Tibial nerve (tissue), 4 donors: Measurements from ENCODE around the gene NDEL1. TPM values are rescaled to one million over a fixed set of nuclear protein-coding genes. Genes with fewer than 3 reads are reported as not detected.

Source experiments
- DNase-seq, 2 donors: peaks; one replicate each; pipeline ENCODE4 v3.0.0-alpha.2; 2019; ENCODE audit warnings: low spot score in 2 of 2
- H3K27ac ChIP-seq, 4 donors: fragments of 200-600 bp; sonication (generic) in 3 of 4; one replicate each; pipeline ENCODE4 v1.5.1; 2017 to 2019; ENCODE audit warnings: mild to moderate bottlenecking in 1 of 4
- H3K27me3 ChIP-seq, 2 donors: fragments of 200-600 bp; sonication (generic) in 1 of 2; one replicate each; pipeline versions ENCODE4 v1.5.1 to v1.6.0; 2017 to 2019
- H3K36me3 ChIP-seq, 3 donors: fragments of 200-600 bp; sonication (generic); one replicate each; pipeline ENCODE4 v1.5.1; 2018 to 2019
- H3K4me1 ChIP-seq, 4 donors: fragments of 200-600 bp; sonication (generic) in 3 of 4; one replicate each; pipeline ENCODE4 v1.5.1; 2017 to 2019
- H3K4me3 ChIP-seq, 4 donors: fragments of 200-600 bp; sonication (generic) in 3 of 4; one replicate each; pipeline ENCODE4 v1.5.1; 2017 to 2019; ENCODE audit warnings: mild to moderate bottlenecking in 1 of 4, moderate library complexity in 1 of 4
- H3K9me3 ChIP-seq, 4 donors: fragments of 200-600 bp; sonication (generic) in 3 of 4; one replicate each; pipeline ENCODE4 v1.5.1; 2017 to 2019
- CTCF ChIP-seq, 5 experiments: fragments of 200-600 bp in 3 of 5; fragments of 450-650 bp in 2 of 5; sonication (generic) in 3 of 5; IDR thresholded peaks; one replicate each; pipeline ENCODE4 v1.5.1; 2016 to 2019; ENCODE audit warnings: antibody characterized with exemption in 5 of 5, mild to moderate bottlenecking in 3 of 5, moderate library complexity in 2 of 5
- EP300 ChIP-seq, 2 donors: sonication (generic); formaldehyde crosslinking; IDR thresholded peaks; one replicate each; pipeline ENCODE4 v1.6.1; 2017; ENCODE audit warnings: antibody characterized with exemption in 2 of 2, mild to moderate bottlenecking in 1 of 2
- POLR2A ChIP-seq, 2 donors: fragments of 450-650 bp; IDR thresholded peaks; one replicate each; pipeline ENCODE4 v1.6.1; 2017; ENCODE audit warnings: antibody characterized with exemption in 2 of 2, mild to moderate bottlenecking in 2 of 2, moderate library complexity in 2 of 2
- WGBS, 2 donors: methylation state at CpG; one replicate each; pipeline ENCODE4 v1.1.5; 2018; 5-methylcytosine and 5-hydroxymethylcytosine counted together
- total RNA-seq, 4 donors: library from RNA; depleted of rRNA; stranded (reverse); fragments of >200 nt; gene quantifications; one replicate each; pipeline ENCODE4 v1.1.0, GENCODE V29; 2016

Gene NDEL1
- total RNA-seq, 4 donors from 2014 or later, result 63.6 to 102 (median 84.1) TPM

- TF ChIP-seq EP300 (IDR thresholded peaks at IDR 0.05) (no peak), POLR2A (IDR thresholded peaks at IDR 0.05) (no peak), CTCF (IDR thresholded peaks at IDR 0.05) (no peak)
- Histone ChIP-seq H3K4me3 (no peak overlapping the region), H3K4me1 (peaks cover 0 to 1% (median 0%) of the 10 kb centered on the region in 4 donors), H3K36me3 (peaks cover 0 to 83% (median 9%) of the 10 kb centered on the region in 3 donors), H3K9me3 (no peaks in the 10 kb centered on the region), H3K27ac (no peak overlapping the region), H3K27me3 (no peaks in the 10 kb centered on the region)
- 83 to 85% methylated on average over 3 of the region's 3 CpGs for WGBS, 2 donors
- no peak for DNase-seq
Observed at GRCh38 chr17:8453326-8453725, 17.6 kb downstream of the NDEL1 start.

DNA sequence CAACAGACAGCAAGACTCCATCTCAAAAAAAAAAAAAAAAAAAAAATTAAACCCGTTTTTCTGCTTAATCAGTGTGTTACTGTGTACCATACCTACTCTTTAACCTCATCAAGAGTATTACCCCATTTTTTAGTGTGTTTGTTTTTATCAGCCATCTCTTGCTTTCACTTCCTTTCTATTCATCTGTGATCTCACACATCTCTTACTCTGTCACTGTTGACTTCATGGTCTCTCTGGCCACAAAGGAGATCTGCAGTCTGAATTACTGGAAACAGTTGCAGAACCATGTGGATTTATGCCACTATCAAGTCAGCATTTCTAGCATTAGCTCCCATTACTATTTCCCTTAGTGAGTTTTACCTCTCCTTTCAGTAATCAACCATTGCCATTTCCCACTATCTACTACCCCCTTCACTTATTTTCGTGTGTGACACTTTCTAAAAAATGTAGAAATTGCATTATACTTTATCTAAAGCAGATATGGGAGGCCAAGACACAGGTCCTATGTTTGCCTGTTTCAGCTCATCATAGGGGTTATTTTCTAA is 20.1 kb downstream of the NDEL1 start:
- WGBS, 2 donors, result 77 to 84% methylated on average over 2 of the region's 2 CpGs
- Histone ChIP-seq H3K27me3 (no peaks in the 10 kb centered on the region), H3K36me3 (peaks cover 0 to 86% (median 9%) of the 10 kb centered on the region in 3 donors), H3K4me3 (no peak overlapping the region), H3K4me1 (no peaks in the 10 kb centered on the region), H3K27ac (no peak overlapping the region), H3K9me3 (no peaks in the 10 kb centered on the region)
- TF ChIP-seq CTCF (IDR thresholded peaks at IDR 0.05) (no peak), POLR2A (IDR thresholded peaks at IDR 0.05) (no peak), EP300 (IDR thresholded peaks at IDR 0.05) (no peak)
- DNase-seq, result no peak

DNA sequence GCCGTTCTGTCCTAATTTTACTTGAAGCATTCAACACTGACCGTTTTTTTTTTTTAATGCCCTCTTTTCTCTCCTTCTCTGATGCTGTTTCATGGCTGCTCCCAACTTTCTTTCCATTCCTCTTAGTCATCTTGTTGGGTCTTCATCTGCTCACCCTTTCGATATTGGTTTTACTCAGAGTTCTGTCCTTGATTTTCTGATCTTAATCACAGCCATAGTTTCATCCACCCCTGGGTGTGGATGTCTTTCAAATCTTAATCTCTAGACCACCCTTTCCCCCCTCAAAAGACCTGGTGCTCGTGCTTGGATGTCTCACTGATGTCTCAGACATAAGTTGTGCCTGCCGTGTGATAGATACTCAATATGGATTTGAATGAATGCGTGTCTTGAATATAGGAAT is 22.4 kb downstream of the NDEL1 start:
- no peak for DNase-seq
- Histone ChIP-seq H3K27ac (no peak overlapping the region), H3K4me1 (no peaks in the 10 kb centered on the region), H3K9me3 (no peaks in the 10 kb centered on the region), H3K27me3 (no peaks in the 10 kb centered on the region), H3K36me3 (peaks cover 0 to 84% (median 4%) of the 10 kb centered on the region in 3 donors), H3K4me3 (no peak overlapping the region)
- 89 to 91% methylated on average over 6 of the region's 6 CpGs for WGBS, 2 donors
- TF ChIP-seq CTCF (IDR thresholded peaks at IDR 0.05) (no peak), EP300 (IDR thresholded peaks at IDR 0.05) (no peak), POLR2A (IDR thresholded peaks at IDR 0.05) (no peak)

DNA sequence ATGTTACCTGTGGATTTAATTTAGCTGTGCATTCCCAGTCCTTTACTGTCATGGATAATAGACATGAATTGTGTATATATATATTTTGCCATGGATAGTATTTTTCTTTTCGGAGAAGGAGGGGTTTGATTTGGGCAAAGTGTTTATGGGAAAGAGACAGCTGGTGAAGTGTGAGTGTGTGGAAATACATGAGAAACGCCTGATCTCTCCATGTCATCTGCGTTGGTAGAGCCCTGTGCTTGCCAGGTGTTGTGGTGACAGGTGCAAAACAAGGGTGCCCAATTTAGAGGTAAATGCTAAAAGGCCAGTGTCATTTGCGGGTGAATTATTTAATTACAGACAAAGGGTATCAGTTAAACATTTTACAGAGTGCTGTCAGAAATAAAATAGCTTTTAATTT is 23.4 kb downstream of the NDEL1 start:
- DNase-seq, result no peak
- Histone ChIP-seq H3K9me3 (no peaks in the 10 kb centered on the region), H3K27ac (no peak overlapping the region), H3K4me3 (no peak overlapping the region), H3K36me3 (peaks cover 0 to 88% (median 4%) of the 10 kb centered on the region in 3 donors), H3K4me1 (peaks cover 0 to 8% (median 0%) of the 10 kb centered on the region in 4 donors), H3K27me3 (no peaks in the 10 kb centered on the region)
- TF ChIP-seq EP300 (IDR thresholded peaks at IDR 0.05) (no peak), POLR2A (IDR thresholded peaks at IDR 0.05) (no peak), CTCF (IDR thresholded peaks at IDR 0.05) (no peak)
- 86 to 93% methylated on average over 4 of the region's 4 CpGs for WGBS, 2 donors

DNA sequence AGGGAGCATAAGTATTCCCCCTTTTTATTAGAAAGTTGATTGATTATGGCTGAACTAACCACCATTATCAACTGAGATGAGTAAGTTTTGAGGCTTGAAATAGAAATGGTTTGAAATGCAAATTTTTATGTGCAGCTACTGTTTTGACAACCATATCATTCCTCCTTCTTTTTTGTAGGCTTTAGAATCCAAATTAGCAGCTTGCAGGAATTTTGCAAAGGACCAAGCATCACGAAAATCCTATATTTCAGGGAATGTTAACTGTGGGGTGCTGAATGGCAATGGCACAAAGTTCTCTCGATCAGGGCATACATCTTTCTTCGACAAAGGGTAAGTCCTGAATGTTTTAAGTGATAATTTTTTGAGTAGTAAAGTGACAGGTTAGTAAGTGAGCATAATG is 24.1 kb downstream of the NDEL1 start:
- H3K36me3 ChIP-seq, result peaks cover 0 to 93% (median 4%) of the 10 kb centered on the region in 3 donors
- TF ChIP-seq EP300 (IDR thresholded peaks at IDR 0.05) (no peak), CTCF (IDR thresholded peaks at IDR 0.05) (no peak), POLR2A (IDR thresholded peaks at IDR 0.05) (no peak)
- peaks cover 0 to 12% (median 2%) of the 10 kb centered on the region in 4 donors for H3K4me1 ChIP-seq

More for the DNA sequence above, 24.1 kb downstream of the NDEL1 start:
- Histone ChIP-seq H3K27me3 (no peaks in the 10 kb centered on the region), H3K4me3 (no peak overlapping the region), H3K27ac (no peak overlapping the region), H3K9me3 (no peaks in the 10 kb centered on the region)
- no peak for DNase-seq
- WGBS, 2 donors, result 90 to 96% methylated on average over 3 of the region's 3 CpGs
